ENCODE results near the gene POU4F2. TPM values are rescaled to one million over a fixed set of nuclear protein-coding genes. Genes with fewer than 3 reads are reported as not detected.

Gene POU4F2
- total and polyA plus RNA-seq, 8 donors, result not detected

- Histone ChIP-seq H3K4me1 (no peaks in the 10 kb centered on the region), H3K36me3 (no peaks in the 10 kb centered on the region), H3K27me3 (peaks cover 83 to 98% of the 10 kb centered on the region in 2 donors), H3K4me3 (no peak overlapping the region), H3K27ac (no peak overlapping the region), H3K9me3 (no peaks in the 10 kb centered on the region)
- intact Hi-C loops (cut with DNase I), result no loop called here
- no peak for ATAC-seq
- no peak for DNase-seq
- no peak for TF ChIP-seq CTCF (IDR thresholded peaks at IDR 0.05)
Measured at GRCh38 chr4:146646593-146647325, 8.1 kb downstream of the POU4F2 start.

- no peaks in the 10 kb centered on the region for H3K4me1 ChIP-seq
- DNase-seq (peak in 1 of 4 donors; percentile 64), ATAC-seq (no peak)
- intact Hi-C loops (cut with DNase I), result no loop called here
- H3K36me3 ChIP-seq, result no peaks in the 10 kb centered on the region
- no peak overlapping the region for H3K27ac ChIP-seq
- peaks cover 85 to 98% of the 10 kb centered on the region in 2 donors for H3K27me3 ChIP-seq
- no peak for TF ChIP-seq CTCF (IDR thresholded peaks at IDR 0.05)
- H3K4me3 ChIP-seq, result no peak overlapping the region
- no peaks in the 10 kb centered on the region for H3K9me3 ChIP-seq
Measured at GRCh38 chr4:146647615-146648460, 9.1 kb downstream of the POU4F2 start.

- DNase-seq (no peak), ATAC-seq (no peak)
- H3K9me3 ChIP-seq, result no peaks in the 10 kb centered on the region
- no peaks in the 10 kb centered on the region for H3K36me3 ChIP-seq
- H3K4me1 ChIP-seq, result no peaks in the 10 kb centered on the region
- H3K27me3 ChIP-seq, result peaks cover 91 to 98% of the 10 kb centered on the region in 2 donors
- H3K27ac ChIP-seq, result no peak overlapping the region
- H3K4me3 ChIP-seq, result no peak overlapping the region
- TF ChIP-seq CTCF (IDR thresholded peaks at IDR 0.05), result no peak
- intact Hi-C loops (cut with DNase I), result no loop called here
Measured at GRCh38 chr4:146648461-146648783, 9.7 kb downstream of the POU4F2 start.

GRCh38 chr4:146649232-146649631 lies 10.5 kb downstream of the POU4F2 start:
- TF ChIP-seq CTCF (IDR thresholded peaks at IDR 0.05), result no peak

GRCh38 chr4:146650034-146650433 lies 11.3 kb downstream of the POU4F2 start:
- DNase-seq, result no peak
- Histone ChIP-seq H3K27me3 (peaks cover 93 to 98% of the 10 kb centered on the region in 2 donors), H3K9me3 (no peaks in the 10 kb centered on the region)

More at GRCh38 chr4:146649232-146649631, 10.5 kb downstream of the POU4F2 start:
- Histone ChIP-seq H3K36me3 (no peaks in the 10 kb centered on the region), H3K4me1 (peaks cover under 1 to 3% of the 10 kb centered on the region in 2 donors), H3K27ac (no peak overlapping the region), H3K27me3 (peaks cover 92 to 98% of the 10 kb centered on the region in 2 donors), H3K4me3 (no peak overlapping the region), H3K9me3 (no peaks in the 10 kb centered on the region)
- ATAC-seq (no peak), DNase-seq (no peak)
- intact Hi-C loops (cut with DNase I), result no loop called here

More at GRCh38 chr4:146650034-146650433, 11.3 kb downstream of the POU4F2 start:
- intact Hi-C loops (cut with DNase I), result no loop called here
- peaks cover 7 to 8% of the 10 kb centered on the region in 2 donors for H3K4me1 ChIP-seq
- no peak overlapping the region for H3K27ac ChIP-seq
- no peak for TF ChIP-seq CTCF (IDR thresholded peaks at IDR 0.05)
- H3K36me3 ChIP-seq, result no peaks in the 10 kb centered on the region
- no peak for ATAC-seq
- H3K4me3 ChIP-seq, result no peak overlapping the region

All from left lung (tissue), 10 donors.